ENCODE data around the gene ASTL.

DNA sequence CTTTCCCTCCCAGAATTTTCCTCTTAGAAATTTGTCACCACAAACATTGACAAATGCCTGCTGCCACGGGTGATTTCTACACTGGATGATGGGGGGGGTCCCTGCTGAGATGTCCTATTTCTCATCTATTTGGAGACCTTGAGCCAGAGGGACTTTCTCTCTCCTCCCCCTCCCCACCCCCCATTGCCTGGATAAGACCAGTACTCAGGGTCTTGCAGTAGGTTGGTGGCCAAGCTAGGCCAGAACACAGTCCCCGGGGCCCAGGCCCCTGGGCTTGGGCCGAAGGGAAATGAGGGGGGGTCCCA, 7.5 kb upstream of the ASTL start:
- TF ChIP-seq, protein P1, sequence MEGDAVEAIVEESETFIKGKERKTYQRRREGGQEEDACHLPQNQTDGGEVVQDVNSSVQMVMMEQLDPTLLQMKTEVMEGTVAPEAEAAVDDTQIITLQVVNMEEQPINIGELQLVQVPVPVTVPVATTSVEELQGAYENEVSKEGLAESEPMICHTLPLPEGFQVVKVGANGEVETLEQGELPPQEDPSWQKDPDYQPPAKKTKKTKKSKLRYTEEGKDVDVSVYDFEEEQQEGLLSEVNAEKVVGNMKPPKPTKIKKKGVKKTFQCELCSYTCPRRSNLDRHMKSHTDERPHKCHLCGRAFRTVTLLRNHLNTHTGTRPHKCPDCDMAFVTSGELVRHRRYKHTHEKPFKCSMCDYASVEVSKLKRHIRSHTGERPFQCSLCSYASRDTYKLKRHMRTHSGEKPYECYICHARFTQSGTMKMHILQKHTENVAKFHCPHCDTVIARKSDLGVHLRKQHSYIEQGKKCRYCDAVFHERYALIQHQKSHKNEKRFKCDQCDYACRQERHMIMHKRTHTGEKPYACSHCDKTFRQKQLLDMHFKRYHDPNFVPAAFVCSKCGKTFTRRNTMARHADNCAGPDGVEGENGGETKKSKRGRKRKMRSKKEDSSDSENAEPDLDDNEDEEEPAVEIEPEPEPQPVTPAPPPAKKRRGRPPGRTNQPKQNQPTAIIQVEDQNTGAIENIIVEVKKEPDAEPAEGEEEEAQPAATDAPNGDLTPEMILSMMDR (IDR thresholded peaks at IDR 0.05 in 4 of 5, conservative IDR thresholded peaks at IDR 0.05 in 1 of 5) = no peak
- no peak for TF ChIP-seq POLR2A (IDR thresholded peaks at IDR 0.05)

All from gastrocnemius medialis (tissue), 4 donors.